IMR-90 (cell line): ENCODE data around the gene ASMTL. TPM values are rescaled to one million over a fixed set of nuclear protein-coding genes. Genes with fewer than 3 reads are reported as not detected.

Source experiments
- ATAC-seq: fragments of 200-7000 bp; cut with Tn5 transposase; 2 replicates; pipeline ENCODE4 v1.9.1; 2020; ENCODE audit warnings: low read depth, mild to moderate bottlenecking, moderate library complexity
- BruUV-seq: library from RNA; stranded (reverse); fragments of 400-500 nt; replicated peaks from 2 replicates; lab custom pipeline; 2021; lab: Mats Ljungman, UMichigan
- CTCF ChIA-PET: fragments of 300-600 bp; formaldehyde crosslinking; extraction: SDS; loops from one replicate; lab custom pipeline; 2021; ENCODE audit warnings: antibody characterized with exemption; lab: Yijun Ruan, JAX
- POLR2A ChIA-PET: fragments of 300-600 bp; sonication (Branson Sonifier 250); formaldehyde crosslinking; loops from one replicate; lab custom pipeline; 2022; ENCODE audit warnings: antibody characterized with exemption; ENCODE audit not compliant: unreplicated experiment; lab: Charles Lee
- DNase-seq: peaks from one replicate; pipeline ENCODE4 v3.0.0; 2013
- H2AFZ ChIP-seq: replicated peaks from 2 replicates; pipeline ENCODE3; 2013; ENCODE audit warnings: low read length, mild to moderate bottlenecking; ENCODE audit not compliant: poor library complexity
- H2AK5ac ChIP-seq: 2 replicates; pipeline ENCODE4 v1.6.1; 2013; ENCODE audit warnings: low read depth, low read length, inconsistent platforms
- H2AK9ac ChIP-seq: replicated peaks from 2 replicates; pipeline ENCODE3; 2013; ENCODE audit warnings: mild to moderate bottlenecking, low read depth, low read length, moderate library complexity; ENCODE audit not compliant: poor library complexity
- H2BK120ac ChIP-seq: 2 replicates; pipeline ENCODE4 v1.6.1; 2013; ENCODE audit warnings: low read depth, low read length, inconsistent platforms
- H2BK15ac ChIP-seq: 3 replicates; pipeline ENCODE4 v1.6.1; 2013; ENCODE audit warnings: low read depth, low read length, inconsistent platforms
- H2BK20ac ChIP-seq: 2 replicates; pipeline ENCODE4 v1.6.1; 2013; ENCODE audit warnings: low read depth, mild to moderate bottlenecking, inconsistent platforms, low read length, moderate library complexity
- H2BK5ac ChIP-seq: 2 replicates; pipeline ENCODE4 v1.6.1; 2013; ENCODE audit warnings: mild to moderate bottlenecking, low read depth, low read length, inconsistent platforms; ENCODE audit not compliant: poor library complexity, severe bottlenecking
- H3K14ac ChIP-seq: replicated peaks from 2 replicates; pipeline ENCODE4 v1.6.1; 2013; ENCODE audit warnings: low read depth, low read length, inconsistent platforms
- H3K18ac ChIP-seq: 2 replicates; pipeline ENCODE4 v1.6.1; 2013; ENCODE audit warnings: low read depth, low read length, control low read depth
- H3K23ac ChIP-seq: 2 replicates; pipeline ENCODE4 v1.6.1; 2013; ENCODE audit warnings: low read depth, low read length, inconsistent platforms
- H3K27ac ChIP-seq: 2 replicates; pipeline ENCODE4 v1.5.1; 2013; ENCODE audit warnings: mild to moderate bottlenecking, control low read depth, low read length; ENCODE audit not compliant: insufficient read depth
- H3K27me3 ChIP-seq: 2 replicates; pipeline ENCODE4 v1.6.1; 2013; ENCODE audit warnings: low read length; ENCODE audit not compliant: control insufficient read depth, insufficient read depth
- H3K36me3 ChIP-seq: 2 replicates; pipeline ENCODE4 v1.6.1; 2013; ENCODE audit warnings: low read length, mixed read lengths; ENCODE audit not compliant: control insufficient read depth, insufficient read depth
- H3K4ac ChIP-seq: 2 replicates; pipeline ENCODE4 v1.6.1; 2013; ENCODE audit warnings: low read depth, low read length, inconsistent platforms
- H3K4me1 ChIP-seq: 2 replicates; pipeline ENCODE4 v1.6.1; 2013; ENCODE audit warnings: low read length, mixed read lengths; ENCODE audit not compliant: control insufficient read depth, insufficient read depth
- H3K4me2 ChIP-seq: 2 replicates; pipeline ENCODE4 v1.6.1; 2013; ENCODE audit warnings: low read depth, mild to moderate bottlenecking, control low read depth, low read length, moderate library complexity
- H3K4me3 ChIP-seq: 2 replicates; pipeline ENCODE4 v1.5.1; 2013; ENCODE audit warnings: low read depth, mild to moderate bottlenecking, control low read depth, low read length, moderate library complexity; ENCODE audit not compliant: insufficient read depth
- H3K56ac ChIP-seq: 2 replicates; pipeline ENCODE4 v1.6.1; 2013; ENCODE audit warnings: low read length, inconsistent platforms; ENCODE audit not compliant: insufficient read depth; ENCODE audit errors: extremely low read depth
- H3K79me1 ChIP-seq, 2 experiments: 2 replicates each; pipeline ENCODE4 v1.6.1; 2013; ENCODE audit warnings: low read length in 2 of 2, inconsistent platforms in 1 of 2, low read depth in 1 of 2
- H3K9ac ChIP-seq: 2 replicates; pipeline ENCODE4 v1.6.1; 2013; ENCODE audit warnings: low read depth, low read length, control low read depth
- H3K9me1 ChIP-seq: 2 replicates; pipeline ENCODE4 v1.6.1; 2013; ENCODE audit warnings: low read length, inconsistent platforms; ENCODE audit not compliant: insufficient read depth
- H3K9me3 ChIP-seq: 2 replicates; pipeline ENCODE4 v1.6.1; 2013; ENCODE audit warnings: low read length; ENCODE audit not compliant: control insufficient read depth, insufficient read depth
- H4K20me1 ChIP-seq: 2 replicates; pipeline ENCODE4 v1.6.1; 2013; ENCODE audit warnings: low read length, inconsistent platforms; ENCODE audit not compliant: insufficient read depth
- H4K5ac ChIP-seq: 2 replicates; pipeline ENCODE4 v1.6.1; 2013; ENCODE audit warnings: mild to moderate bottlenecking, low read depth, low read length, control low read depth
- H4K8ac ChIP-seq, 2 experiments: 2 replicates each; pipeline ENCODE4 v1.6.1; 2013; ENCODE audit warnings: low read depth in 2 of 2, low read length in 2 of 2, control low read depth in 1 of 2, inconsistent platforms in 1 of 2
- H4K91ac ChIP-seq: 2 replicates; pipeline ENCODE4 v1.6.1; 2013; ENCODE audit warnings: low read depth, low read length, inconsistent platforms; ENCODE audit not compliant: insufficient read depth
- CHD1 ChIP-seq: IDR thresholded peaks from 2 replicates; pipeline ENCODE4 v1.6.1; 2012; ENCODE audit warnings: low read depth, low read length, improper control_type of control experiment
- NFE2L2 ChIP-seq: fragments of 150-350 bp; IDR thresholded peaks from 2 replicates; pipeline ENCODE4 v1.6.1; 2016; ENCODE audit warnings: low read depth, mild to moderate bottlenecking, low read length
- WGBS, 2 experiments: methylation state at CpG; one replicate each; pipeline versions ENCODE4 v1.1.5 to v1.1.7; 2013; ENCODE audit warnings: missing lambda C conversion rate in 2 of 2; ENCODE audit not compliant: insufficient read length in 1 of 2; ENCODE audit errors: extremely low coverage in 2 of 2; 5-methylcytosine and 5-hydroxymethylcytosine counted together
- dilution Hi-C: fragments of 300-500 bp; cut with HindIII; formaldehyde crosslinking; loops from one replicate; pipeline ENCODE4 v1.14.3; 2018; ENCODE audit warnings: low sequenced_read_pairs; ENCODE audit not compliant: unreplicated experiment
- in situ Hi-C: fragments of 300-500 bp; cut with MboI; formaldehyde crosslinking; loops from 3 replicates; pipeline ENCODE4 v1.14.3; 2019; ENCODE audit warnings: low sequenced_read_pairs, inconsistent platforms, mixed read lengths
- intact Hi-C: fragments of 100-400 bp; cut with micrococcal nuclease; formaldehyde crosslinking; loops from 2 replicates; pipeline ENCODE4 v1.10.0; 2022
- polyA plus RNA-seq, 3 experiments: library from polyadenylated mRNA; depleted of rRNA; stranded (reverse); fragments of >200 nt; gene quantifications; 2 replicates each; pipeline ENCODE4 v1.2.3, GENCODE V29; 2012; ENCODE audit warnings: low replicate concordance in 1 of 3
- total RNA-seq: library from RNA; depleted of rRNA; stranded (reverse); fragments of >200 nt; gene quantifications from 2 replicates; pipeline ENCODE4 v1.2.3, GENCODE V29; 2012

ASMTL gene
- total and polyA plus RNA-seq, 2 of the 4 experiments (the other 2 are of a cell fraction): 13.4 to 33.4 TPM

DNA sequence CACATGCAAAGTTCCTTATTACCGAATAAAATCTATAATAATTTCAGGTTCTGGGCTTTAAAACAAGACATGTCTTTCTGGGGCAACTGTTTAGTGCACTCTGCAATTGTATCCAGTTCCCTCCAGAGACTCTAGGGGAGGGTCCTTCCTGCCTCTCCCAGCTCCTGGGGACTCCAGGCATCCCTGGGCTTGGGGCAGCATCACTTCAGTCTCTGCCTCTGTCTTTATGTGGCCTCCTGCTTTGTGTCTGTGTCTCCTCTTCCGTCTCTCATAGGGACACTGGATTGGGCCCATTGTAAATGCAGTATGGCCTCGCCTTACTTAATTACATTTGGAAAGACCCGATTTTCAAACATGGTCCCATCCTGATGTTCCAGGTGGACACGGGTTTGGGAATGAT is 10.9 kb upstream of the ASMTL start:
- ATAC-seq (no peak), DNase-seq (no peak)
- H4K20me1 ChIP-seq: no peaks in the 10 kb centered on the region
- no CpG with 5 or more reads among the region's 5 CpGs for WGBS, 2 experiments
- no peak overlapping the region for H2BK120ac ChIP-seq
- H3K27me3 ChIP-seq: peaks cover 7% of the 10 kb centered on the region; the same call in 1 of the 2 replicates
- no peak overlapping the region for H3K9ac ChIP-seq
- no peak overlapping the region for H3K4ac ChIP-seq
- POLR2A ChIA-PET: no interaction called here
- in situ Hi-C loops (loop anchor here (25.0 kb wide), 2 partner anchors 124 to 1349 kb away; partner anchors contain the start of gene AKAP17A), intact Hi-C loops (no loop called here), dilution Hi-C loops (no loop called here)
- H3K9me1 ChIP-seq: no peaks in the 10 kb centered on the region
- no TSS peak for BruUV-seq
- H3K36me3 ChIP-seq: no peaks in the 10 kb centered on the region
- no peak overlapping the region for H3K18ac ChIP-seq
- H4K8ac ChIP-seq: no peak overlapping the region
- no peak overlapping the region for H3K56ac ChIP-seq
- no peak overlapping the region for H3K27ac ChIP-seq
- no peak overlapping the region for H2AFZ ChIP-seq
- no peak for TF ChIP-seq NFE2L2
- no peak for TF ChIP-seq CHD1
- H2AK9ac ChIP-seq: no peak overlapping the region
- H2BK15ac ChIP-seq: no peak overlapping the region
- H2BK20ac ChIP-seq: no peak overlapping the region
- no peaks in the 10 kb centered on the region for H3K79me1 ChIP-seq
- no peak overlapping the region for H2AK5ac ChIP-seq
- no peak overlapping the region for H3K4me3 ChIP-seq
- CTCF ChIA-PET: no interaction called here
- no peak overlapping the region for H3K4me2 ChIP-seq
- H3K4me1 ChIP-seq: no peaks in the 10 kb centered on the region
- no peak overlapping the region for H3K23ac ChIP-seq
- H2BK5ac ChIP-seq: no peak overlapping the region
- H4K91ac ChIP-seq: no peak overlapping the region
- no peaks in the 10 kb centered on the region for H3K9me3 ChIP-seq
- H3K14ac ChIP-seq: no peak overlapping the region
- no peak overlapping the region for H4K5ac ChIP-seq
